HepG2 (cell line): ENCODE data around the gene LAPTM4A. TPM values are rescaled to one million over a fixed set of nuclear protein-coding genes. Genes with fewer than 3 reads are reported as not detected.

Source experiments
- ESRRA ChIP-seq: sonication (generic); formaldehyde crosslinking; IDR thresholded peaks from 2 replicates; pipeline ENCODE4 v1.5.1; 2020; ENCODE audit warnings: mild to moderate bottlenecking, low read depth, missing genetic modification reagents
- MZF1 ChIP-seq: sonication (generic); formaldehyde crosslinking; IDR thresholded peaks from 2 replicates; pipeline ENCODE4 v1.8.1; 2023; ENCODE audit warnings: mild to moderate bottlenecking, missing genetic modification reagents, borderline replicate concordance
- PTBP1 ChIP-seq: fragments of 200-400 bp; formaldehyde crosslinking; IDR thresholded peaks from 2 replicates; pipeline ENCODE4 v1.6.1; 2018; ENCODE audit warnings: low read length, low read depth; ENCODE audit not compliant: poor library complexity, severe bottlenecking
- ZNF33B ChIP-seq: sonication (generic); formaldehyde crosslinking; IDR thresholded peaks from 2 replicates; pipeline ENCODE4 v1.5.1; 2020; ENCODE audit warnings: mild to moderate bottlenecking, missing genetic modification reagents
- ZNF773 ChIP-seq: sonication (generic); formaldehyde crosslinking; IDR thresholded peaks from 2 replicates; pipeline ENCODE4 v1.4.0; 2020; ENCODE audit warnings: missing genetic modification reagents, borderline replicate concordance
- polyA plus RNA-seq, 8 experiments: library from polyadenylated mRNA; depleted of rRNA in 3 of 8; stranded (reverse) in 7 of 8; unstranded in 1 of 8; fragments of >200 nt; fragmentation: Illumina TruSeq in 4 of 8; extraction: Trizol in 4 of 8; gene quantifications; 2 replicates each; pipeline versions ENCODE4 v1.2.1 to v1.2.3, GENCODE V29; 2011 to 2016; ENCODE audit warnings: low read depth in 4 of 8, missing spikeins in 1 of 8, mixed read lengths in 1 of 8; ENCODE audit not compliant: insufficient read depth in 1 of 8
- total RNA-seq, 5 experiments: library from RNA; depleted of rRNA; stranded (reverse); fragments of >200 nt; fragmentation: Illumina TruSeq; extraction: Trizol; gene quantifications; 2 replicates each; pipeline ENCODE4 v1.2.3, GENCODE V29; 2016; ENCODE audit warnings: low read depth in 1 of 5
- TF ChIP-seq, protein P1 (sequence below): sonication (generic); formaldehyde crosslinking; IDR thresholded peaks from 2 replicates; pipeline ENCODE4 v1.4.0; 2020; ENCODE audit warnings: mild to moderate bottlenecking, missing genetic modification reagents
- TF ChIP-seq, protein P2 (sequence below): sonication (generic); formaldehyde crosslinking; IDR thresholded peaks from 2 replicates; pipeline ENCODE4 v1.4.0; 2020; ENCODE audit warnings: missing genetic modification reagents
- TF ChIP-seq, protein P3 (sequence below): sonication (generic); formaldehyde crosslinking; IDR thresholded peaks from 2 replicates; pipeline ENCODE4 v1.4.0; 2020; ENCODE audit warnings: missing genetic modification reagents

The LAPTM4A gene
- total and polyA plus RNA-seq, 2 of the 13 experiments (the other 11 are each of a cell fraction or from before 2014, with no cell fraction given): 116 to 558 TPM

DNA sequence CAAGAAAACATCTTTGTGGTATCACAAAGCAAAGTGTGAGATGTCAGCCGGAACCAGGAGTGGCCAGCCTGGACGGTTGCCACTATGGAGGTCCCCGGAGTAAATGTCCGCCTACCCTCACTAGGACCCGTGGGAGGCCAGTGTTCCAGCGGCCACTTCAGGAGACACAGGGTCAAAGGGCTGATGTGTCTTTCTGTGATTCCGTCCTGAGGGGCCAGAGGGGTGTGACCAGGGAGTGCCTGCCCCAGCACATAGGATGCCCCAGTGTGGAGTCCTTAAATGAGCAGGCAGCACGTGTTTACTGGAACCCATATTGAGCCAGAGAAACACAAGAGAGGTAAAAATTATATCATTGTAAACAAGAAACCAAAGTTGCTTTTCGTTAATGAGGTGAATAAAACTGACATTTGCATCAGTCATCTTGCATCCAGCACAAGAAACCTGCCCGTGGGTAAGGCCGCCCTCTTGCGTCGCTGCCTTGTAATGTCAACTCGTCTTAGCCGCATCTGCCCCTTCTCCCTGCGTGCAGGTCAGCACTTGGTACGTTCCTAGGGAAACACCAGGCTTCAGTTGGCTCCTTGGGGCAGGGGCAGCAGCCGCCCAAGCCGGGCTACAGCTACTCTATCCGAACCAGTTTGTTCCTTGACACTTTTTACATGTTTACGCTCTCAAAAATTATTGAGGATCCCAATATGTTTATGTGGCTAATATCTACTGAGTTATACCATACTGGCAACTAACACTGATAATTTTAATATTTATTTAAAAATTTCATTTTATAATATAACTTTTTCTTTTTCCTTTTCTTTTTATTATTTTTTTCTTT is 46.7 kb upstream of the LAPTM4A start (continued):
- TF ChIP-seq, protein P1, sequence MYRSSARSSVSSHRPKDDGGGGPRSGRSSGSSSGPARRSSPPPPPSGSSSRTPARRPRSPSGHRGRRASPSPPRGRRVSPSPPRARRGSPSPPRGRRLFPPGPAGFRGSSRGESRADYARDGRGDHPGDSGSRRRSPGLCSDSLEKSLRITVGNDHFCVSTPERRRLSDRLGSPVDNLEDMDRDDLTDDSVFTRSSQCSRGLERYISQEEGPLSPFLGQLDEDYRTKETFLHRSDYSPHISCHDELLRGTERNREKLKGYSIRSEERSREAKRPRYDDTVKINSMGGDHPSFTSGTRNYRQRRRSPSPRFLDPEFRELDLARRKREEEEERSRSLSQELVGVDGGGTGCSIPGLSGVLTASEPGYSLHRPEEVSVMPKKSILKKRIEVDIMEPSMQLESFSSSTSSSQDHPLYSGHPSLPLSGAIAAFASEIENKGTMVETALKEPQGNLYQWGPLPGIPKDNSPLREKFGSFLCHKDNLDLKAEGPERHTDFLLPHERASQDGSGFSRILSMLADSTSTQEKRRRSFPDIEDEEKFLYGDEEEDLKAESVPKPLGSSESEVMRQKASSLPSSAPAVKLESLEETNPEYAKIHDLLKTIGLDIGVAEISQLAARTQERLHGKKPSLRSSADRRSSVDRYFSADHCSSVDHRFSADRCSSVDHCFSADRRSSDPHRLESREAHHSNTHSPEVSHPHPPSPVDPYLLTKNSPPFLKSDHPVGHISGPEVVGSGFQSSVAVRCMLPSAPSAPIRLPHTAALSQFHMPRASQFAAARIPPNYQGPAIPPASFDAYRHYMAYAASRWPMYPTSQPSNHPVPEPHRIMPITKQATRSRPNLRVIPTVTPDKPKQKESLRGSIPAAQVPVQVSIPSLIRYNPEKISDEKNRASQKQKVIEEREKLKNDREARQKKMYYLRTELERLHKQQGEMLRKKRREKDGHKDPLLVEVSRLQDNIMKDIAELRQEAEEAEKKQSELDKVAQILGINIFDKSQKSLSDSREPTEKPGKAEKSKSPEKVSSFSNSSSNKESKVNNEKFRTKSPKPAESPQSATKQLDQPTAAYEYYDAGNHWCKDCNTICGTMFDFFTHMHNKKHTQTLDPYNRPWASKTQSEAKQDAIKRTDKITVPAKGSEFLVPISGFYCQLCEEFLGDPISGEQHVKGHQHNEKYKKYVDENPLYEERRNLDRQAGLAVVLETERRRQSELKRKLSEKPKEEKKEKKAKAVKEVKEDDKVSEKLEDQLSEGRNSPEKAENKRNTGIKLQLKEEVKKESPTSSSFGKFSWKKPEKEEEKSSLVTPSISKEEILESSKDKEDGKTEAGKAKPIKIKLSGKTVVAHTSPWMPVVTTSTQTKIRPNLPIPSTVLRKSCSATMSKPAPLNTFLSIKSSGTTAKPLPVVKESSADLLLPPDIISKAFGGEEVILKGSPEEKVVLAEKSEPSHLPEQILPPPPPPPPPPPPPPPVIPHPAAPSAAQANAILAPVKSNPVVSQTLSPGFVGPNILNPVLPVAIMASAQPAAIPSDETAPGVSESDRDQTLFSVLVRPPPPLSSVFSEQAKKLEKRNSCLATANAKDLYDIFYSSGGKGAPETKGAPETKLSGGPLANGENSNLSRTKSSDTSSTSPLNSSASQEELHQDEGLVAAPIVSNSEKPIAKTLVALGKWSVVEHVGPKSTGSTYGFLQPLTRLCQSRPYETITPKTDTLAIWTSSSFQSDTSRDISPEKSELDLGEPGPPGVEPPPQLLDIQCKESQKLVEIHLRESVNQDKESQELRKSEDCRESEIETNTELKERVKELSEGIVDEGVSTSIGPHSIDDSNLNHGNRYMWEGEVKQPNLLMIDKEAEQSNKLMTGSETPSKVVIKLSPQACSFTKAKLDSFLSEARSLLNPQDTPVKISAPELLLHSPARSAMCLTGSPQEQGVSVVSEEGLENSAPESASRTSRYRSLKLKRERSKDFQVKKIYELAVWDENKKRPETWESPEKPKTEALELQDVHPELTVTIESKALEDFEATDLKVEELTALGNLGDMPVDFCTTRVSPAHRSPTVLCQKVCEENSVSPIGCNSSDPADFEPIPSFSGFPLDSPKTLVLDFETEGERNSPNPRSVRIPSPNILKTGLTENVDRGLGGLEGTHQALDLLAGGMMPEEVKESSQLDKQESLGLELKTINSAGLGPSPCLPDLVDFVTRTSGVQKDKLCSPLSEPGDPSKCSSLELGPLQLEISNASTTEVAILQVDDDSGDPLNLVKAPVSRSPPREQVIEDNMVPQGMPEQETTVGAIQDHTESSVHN (CRISPR knock-in tag): no peak
- TF ChIP-seq, protein P2, sequence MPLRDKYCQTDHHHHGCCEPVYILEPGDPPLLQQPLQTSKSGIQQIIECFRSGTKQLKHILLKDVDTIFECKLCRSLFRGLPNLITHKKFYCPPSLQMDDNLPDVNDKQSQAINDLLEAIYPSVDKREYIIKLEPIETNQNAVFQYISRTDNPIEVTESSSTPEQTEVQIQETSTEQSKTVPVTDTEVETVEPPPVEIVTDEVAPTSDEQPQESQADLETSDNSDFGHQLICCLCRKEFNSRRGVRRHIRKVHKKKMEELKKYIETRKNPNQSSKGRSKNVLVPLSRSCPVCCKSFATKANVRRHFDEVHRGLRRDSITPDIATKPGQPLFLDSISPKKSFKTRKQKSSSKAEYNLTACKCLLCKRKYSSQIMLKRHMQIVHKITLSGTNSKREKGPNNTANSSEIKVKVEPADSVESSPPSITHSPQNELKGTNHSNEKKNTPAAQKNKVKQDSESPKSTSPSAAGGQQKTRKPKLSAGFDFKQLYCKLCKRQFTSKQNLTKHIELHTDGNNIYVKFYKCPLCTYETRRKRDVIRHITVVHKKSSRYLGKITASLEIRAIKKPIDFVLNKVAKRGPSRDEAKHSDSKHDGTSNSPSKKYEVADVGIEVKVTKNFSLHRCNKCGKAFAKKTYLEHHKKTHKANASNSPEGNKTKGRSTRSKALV: no peak
- no peak for TF ChIP-seq ZNF773
- TF ChIP-seq, protein P3, sequence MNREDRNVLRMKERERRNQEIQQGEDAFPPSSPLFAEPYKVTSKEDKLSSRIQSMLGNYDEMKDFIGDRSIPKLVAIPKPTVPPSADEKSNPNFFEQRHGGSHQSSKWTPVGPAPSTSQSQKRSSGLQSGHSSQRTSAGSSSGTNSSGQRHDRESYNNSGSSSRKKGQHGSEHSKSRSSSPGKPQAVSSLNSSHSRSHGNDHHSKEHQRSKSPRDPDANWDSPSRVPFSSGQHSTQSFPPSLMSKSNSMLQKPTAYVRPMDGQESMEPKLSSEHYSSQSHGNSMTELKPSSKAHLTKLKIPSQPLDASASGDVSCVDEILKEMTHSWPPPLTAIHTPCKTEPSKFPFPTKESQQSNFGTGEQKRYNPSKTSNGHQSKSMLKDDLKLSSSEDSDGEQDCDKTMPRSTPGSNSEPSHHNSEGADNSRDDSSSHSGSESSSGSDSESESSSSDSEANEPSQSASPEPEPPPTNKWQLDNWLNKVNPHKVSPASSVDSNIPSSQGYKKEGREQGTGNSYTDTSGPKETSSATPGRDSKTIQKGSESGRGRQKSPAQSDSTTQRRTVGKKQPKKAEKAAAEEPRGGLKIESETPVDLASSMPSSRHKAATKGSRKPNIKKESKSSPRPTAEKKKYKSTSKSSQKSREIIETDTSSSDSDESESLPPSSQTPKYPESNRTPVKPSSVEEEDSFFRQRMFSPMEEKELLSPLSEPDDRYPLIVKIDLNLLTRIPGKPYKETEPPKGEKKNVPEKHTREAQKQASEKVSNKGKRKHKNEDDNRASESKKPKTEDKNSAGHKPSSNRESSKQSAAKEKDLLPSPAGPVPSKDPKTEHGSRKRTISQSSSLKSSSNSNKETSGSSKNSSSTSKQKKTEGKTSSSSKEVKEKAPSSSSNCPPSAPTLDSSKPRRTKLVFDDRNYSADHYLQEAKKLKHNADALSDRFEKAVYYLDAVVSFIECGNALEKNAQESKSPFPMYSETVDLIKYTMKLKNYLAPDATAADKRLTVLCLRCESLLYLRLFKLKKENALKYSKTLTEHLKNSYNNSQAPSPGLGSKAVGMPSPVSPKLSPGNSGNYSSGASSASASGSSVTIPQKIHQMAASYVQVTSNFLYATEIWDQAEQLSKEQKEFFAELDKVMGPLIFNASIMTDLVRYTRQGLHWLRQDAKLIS: no peak
- no peak for TF ChIP-seq ZNF33B
- no peak for TF ChIP-seq MZF1 (CRISPR knock-in tag)
- TF ChIP-seq ESRRA (CRISPR knock-in tag): no peak
- no peak for TF ChIP-seq PTBP1
